ENCODE results near the gene LIPF. TPM values are rescaled to one million over a fixed set of nuclear protein-coding genes. Genes with fewer than 3 reads are reported as not detected.

The LIPF gene
- polyA plus RNA-seq, 3 donors = not detected

DNA sequence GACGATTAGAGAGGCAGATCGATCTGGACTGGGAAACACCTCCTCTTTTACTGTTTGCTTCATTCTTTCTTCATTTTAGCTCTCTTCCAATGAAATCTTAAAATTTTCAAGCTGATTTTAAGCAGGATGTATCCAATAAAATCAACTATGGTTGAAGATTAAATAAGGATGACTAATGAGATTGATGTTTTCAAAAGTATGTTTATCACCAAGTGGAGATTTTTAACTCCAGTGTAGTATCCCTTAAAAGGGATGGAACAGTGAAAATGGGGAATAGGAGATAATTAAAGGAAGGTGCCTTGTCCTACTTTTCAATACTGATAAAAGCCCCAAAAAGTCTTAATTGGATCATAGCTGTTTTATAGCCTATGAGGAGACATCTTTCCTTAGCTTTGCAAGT, 11.6 kb upstream of the LIPF start:
- H3K27ac Mint-ChIP-seq = no peak overlapping the region
- DNase-seq = no peak
- H3K9me3 Mint-ChIP-seq = peaks cover 0 to 2% (median 0%) of the 10 kb centered on the region in 7 donors
- H3K4me2 ChIP-seq (replicated peaks; ENCODE audit: extremely low read depth, low read length, poor library complexity, severe bottlenecking) = no peak overlapping the region
- no peak overlapping the region for H3K9ac ChIP-seq (ENCODE audit: insufficient read depth, low read length, poor library complexity, severe bottlenecking)
- no peaks in the 10 kb centered on the region for H3K4me1 Mint-ChIP-seq
- TF ChIP-seq, protein P1, sequence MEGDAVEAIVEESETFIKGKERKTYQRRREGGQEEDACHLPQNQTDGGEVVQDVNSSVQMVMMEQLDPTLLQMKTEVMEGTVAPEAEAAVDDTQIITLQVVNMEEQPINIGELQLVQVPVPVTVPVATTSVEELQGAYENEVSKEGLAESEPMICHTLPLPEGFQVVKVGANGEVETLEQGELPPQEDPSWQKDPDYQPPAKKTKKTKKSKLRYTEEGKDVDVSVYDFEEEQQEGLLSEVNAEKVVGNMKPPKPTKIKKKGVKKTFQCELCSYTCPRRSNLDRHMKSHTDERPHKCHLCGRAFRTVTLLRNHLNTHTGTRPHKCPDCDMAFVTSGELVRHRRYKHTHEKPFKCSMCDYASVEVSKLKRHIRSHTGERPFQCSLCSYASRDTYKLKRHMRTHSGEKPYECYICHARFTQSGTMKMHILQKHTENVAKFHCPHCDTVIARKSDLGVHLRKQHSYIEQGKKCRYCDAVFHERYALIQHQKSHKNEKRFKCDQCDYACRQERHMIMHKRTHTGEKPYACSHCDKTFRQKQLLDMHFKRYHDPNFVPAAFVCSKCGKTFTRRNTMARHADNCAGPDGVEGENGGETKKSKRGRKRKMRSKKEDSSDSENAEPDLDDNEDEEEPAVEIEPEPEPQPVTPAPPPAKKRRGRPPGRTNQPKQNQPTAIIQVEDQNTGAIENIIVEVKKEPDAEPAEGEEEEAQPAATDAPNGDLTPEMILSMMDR (IDR thresholded peaks at IDR 0.05) = no peak
- H3K4me3 Mint-ChIP-seq = no peak overlapping the region
- peaks cover 0 to 2% (median 0%) of the 10 kb centered on the region in 3 donors for H3K27me3 Mint-ChIP-seq (ENCODE audit: low read depth in 3 of 3)
- no peaks in the 10 kb centered on the region for H4K20me1 ChIP-seq (ENCODE audit: insufficient read depth, low read length)
- no peaks in the 10 kb centered on the region for H3K79me2 ChIP-seq (ENCODE audit: insufficient read depth, low read length)
- H3K27ac ChIP-seq (ENCODE audit: low read depth in 1 of 2, low read length in 2 of 2) = no peak overlapping the region
- no peaks in the 10 kb centered on the region for H3K4me1 ChIP-seq (ENCODE audit: control insufficient read depth in 1 of 2, insufficient read depth in 2 of 2, low read length in 2 of 2)
- intact Hi-C loops (cut with micrococcal nuclease) = no loop called here
- no peak overlapping the region for H3K4me3 ChIP-seq (replicated peaks in 1 of 3; ENCODE audit: low read depth in 2 of 3, low read length in 3 of 3)
- no peaks in the 10 kb centered on the region for H3K36me3 Mint-ChIP-seq
- WGBS (ENCODE audit: insufficient coverage) = no CpG with 5 or more reads among the region's 2 CpGs
- H3K27me3 ChIP-seq (ENCODE audit: control insufficient read depth in 2 of 2, insufficient read depth in 2 of 2, low read length in 2 of 2) = no peaks in the 10 kb centered on the region
- H3K36me3 ChIP-seq (replicated peaks in 1 of 2; ENCODE audit: control insufficient read depth in 1 of 2, insufficient read depth in 2 of 2, low read length in 2 of 2) = no peaks in the 10 kb centered on the region
- no peak overlapping the region for H2AFZ ChIP-seq (ENCODE audit: insufficient read depth, low read depth, low read length, poor library complexity, severe bottlenecking)
- H3K9me3 ChIP-seq (replicated peaks in 1 of 2; ENCODE audit: control insufficient read depth in 1 of 2, insufficient read depth in 1 of 2, low read length in 2 of 2) = no peaks in the 10 kb centered on the region

DNA sequence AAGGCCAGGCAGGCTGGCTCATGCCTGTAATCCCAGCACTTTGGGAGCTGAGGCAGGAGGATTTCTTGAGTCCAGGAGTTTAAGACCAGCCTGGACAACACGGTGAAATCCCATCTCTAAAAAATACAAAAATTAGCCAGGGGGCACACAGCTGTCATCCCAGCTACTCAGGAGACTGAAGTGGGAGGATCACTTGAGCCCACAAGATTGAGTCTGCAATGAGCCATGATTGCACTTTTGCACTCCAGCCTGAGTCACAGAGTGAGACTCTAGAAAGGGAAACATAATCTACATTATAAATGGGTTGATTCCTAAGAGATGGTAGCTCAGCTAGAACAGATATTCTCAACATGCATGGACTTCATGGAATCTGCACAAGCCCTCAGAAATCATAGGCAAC, 6.3 kb upstream of the LIPF start:
- no peaks in the 10 kb centered on the region for H3K36me3 Mint-ChIP-seq
- no peaks in the 10 kb centered on the region for H3K9me3 ChIP-seq (replicated peaks in 1 of 2; ENCODE audit: control insufficient read depth in 1 of 2, insufficient read depth in 1 of 2, low read length in 2 of 2)
- peaks cover 0 to 3% (median 1%) of the 10 kb centered on the region in 7 donors for H3K9me3 Mint-ChIP-seq
- intact Hi-C loops (cut with micrococcal nuclease) = no loop called here
- H3K4me2 ChIP-seq (replicated peaks; ENCODE audit: extremely low read depth, low read length, poor library complexity, severe bottlenecking) = no peak overlapping the region
- H3K27me3 ChIP-seq (ENCODE audit: control insufficient read depth in 2 of 2, insufficient read depth in 2 of 2, low read length in 2 of 2) = no peaks in the 10 kb centered on the region
- peaks cover 2% of the 10 kb centered on the region for H3K4me1 Mint-ChIP-seq
- TF ChIP-seq, protein P1 (IDR thresholded peaks at IDR 0.05) = no peak
- no CpG with 5 or more reads among the region's 1 CpG for WGBS (ENCODE audit: insufficient coverage)
- no peaks in the 10 kb centered on the region for H3K4me1 ChIP-seq (ENCODE audit: control insufficient read depth in 1 of 2, insufficient read depth in 2 of 2, low read length in 2 of 2)
- no peaks in the 10 kb centered on the region for H3K36me3 ChIP-seq (replicated peaks in 1 of 2; ENCODE audit: control insufficient read depth in 1 of 2, insufficient read depth in 2 of 2, low read length in 2 of 2)
- no peak overlapping the region for H2AFZ ChIP-seq (ENCODE audit: insufficient read depth, low read depth, low read length, poor library complexity, severe bottlenecking)
- DNase-seq = no peak
- H3K4me3 ChIP-seq (replicated peaks in 1 of 3; ENCODE audit: low read depth in 2 of 3, low read length in 3 of 3) = no peak overlapping the region
- no peak overlapping the region for H3K9ac ChIP-seq (ENCODE audit: insufficient read depth, low read length, poor library complexity, severe bottlenecking)
- H4K20me1 ChIP-seq (ENCODE audit: insufficient read depth, low read length) = no peaks in the 10 kb centered on the region
- peaks cover 0 to 1% (median 0%) of the 10 kb centered on the region in 3 donors for H3K27me3 Mint-ChIP-seq (ENCODE audit: low read depth in 3 of 3)
- H3K4me3 Mint-ChIP-seq = no peak overlapping the region
- H3K27ac Mint-ChIP-seq = no peak overlapping the region
- H3K27ac ChIP-seq (ENCODE audit: low read depth in 1 of 2, low read length in 2 of 2) = no peak overlapping the region
- H3K79me2 ChIP-seq (ENCODE audit: insufficient read depth, low read length) = no peaks in the 10 kb centered on the region

Measured in CD14-positive monocyte (primary cell).